GM18517 (cell line): Measurements from ENCODE around the gene CXCL9.
"Not testable (repeated sequence)": the region's sequence is repeated elsewhere in the genome, so short reads cannot be mapped to it uniquely, and the experiment has no call there.

ENCODE experiments used
- ATAC-seq: cut with Tn5 transposase; IDR thresholded peaks from one replicate; pipeline ENCODE4 v1.9.1; 2021; ENCODE audit warnings: mild to moderate bottlenecking, moderate library complexity; ENCODE audit not compliant: unreplicated experiment

CXCL9 gene

GRCh38 chr4:76013540-76013939 is 6.2 kb upstream of the CXCL9 start:
- no peak for ATAC-seq

GRCh38 chr4:76012388-76012801 is 5.1 kb upstream of the CXCL9 start:
- ATAC-seq: peak; percentile 4

GRCh38 chr4:76011700-76012387 is 4.5 kb upstream of the CXCL9 start:
- peak; percentile 62 for ATAC-seq

GRCh38 chr4:76011018-76011670 is 3.8 kb upstream of the CXCL9 start:
- ATAC-seq: no peak

GRCh38 chr4:76010576-76010975 is 3.3 kb upstream of the CXCL9 start:
- ATAC-seq: no peak

- ATAC-seq: no peak
Measured at GRCh38 chr4:76009311-76009710, 2.0 kb upstream of the CXCL9 start.

GRCh38 chr4:76003620-76004019 is 3.7 kb downstream of the CXCL9 start:
- ATAC-seq: no peak

- ATAC-seq: no peak
Measured at GRCh38 chr4:76003035-76003434, 4.3 kb downstream of the CXCL9 start.

- no peak for ATAC-seq
Measured at GRCh38 chr4:76002176-76002575, 5.1 kb downstream of the CXCL9 start.

GRCh38 chr4:76001700-76002099 is 5.6 kb downstream of the CXCL9 start:
- ATAC-seq: no peak

GRCh38 chr4:76000279-76000678 is 7.0 kb downstream of the CXCL9 start:
- no peak for ATAC-seq

- not testable (repeated sequence) for ATAC-seq
Measured at GRCh38 chr4:75998525-75999147, 8.7 kb downstream of the CXCL9 start.

GRCh38 chr4:75997946-75998345 is 9.4 kb downstream of the CXCL9 start:
- ATAC-seq: no peak

GRCh38 chr4:75997081-75997480 is 10.2 kb downstream of the CXCL9 start:
- ATAC-seq: no peak

- no peak for ATAC-seq
Measured at GRCh38 chr4:75995727-75996126, 11.6 kb downstream of the CXCL9 start.

- no peak for ATAC-seq
Measured at GRCh38 chr4:75992462-75992861, 14.8 kb downstream of the CXCL9 start.

- no peak for ATAC-seq
Measured at GRCh38 chr4:75989846-75990528, 17.3 kb downstream of the CXCL9 start.

- no peak for ATAC-seq
Measured at GRCh38 chr4:75985116-75985515, 22.2 kb downstream of the CXCL9 start.

GRCh38 chr4:75980576-75980975 is 26.7 kb downstream of the CXCL9 start:
- no peak for ATAC-seq

- no peak for ATAC-seq
Measured at GRCh38 chr4:75976177-75976576, 31.1 kb downstream of the CXCL9 start.

GRCh38 chr4:75973766-75974165 is 33.5 kb downstream of the CXCL9 start:
- ATAC-seq: no peak

- ATAC-seq: no peak
Measured at GRCh38 chr4:75968084-75968483, 39.2 kb downstream of the CXCL9 start.
